GM19043 (cell line): ENCODE data around the gene INTU.
A peak's percentile ranks its signal among the peaks of the same experiment; 100 is the strongest.
"Not testable (repeated sequence)": the region's sequence is repeated elsewhere in the genome, so short reads cannot be mapped to it uniquely, and the experiment has no call there.

Experiments used
- ATAC-seq: cut with Tn5 transposase; IDR thresholded peaks from one replicate; pipeline ENCODE4 v1.9.1; 2021; ENCODE audit warnings: low read depth; ENCODE audit not compliant: unreplicated experiment

INTU gene

DNA sequence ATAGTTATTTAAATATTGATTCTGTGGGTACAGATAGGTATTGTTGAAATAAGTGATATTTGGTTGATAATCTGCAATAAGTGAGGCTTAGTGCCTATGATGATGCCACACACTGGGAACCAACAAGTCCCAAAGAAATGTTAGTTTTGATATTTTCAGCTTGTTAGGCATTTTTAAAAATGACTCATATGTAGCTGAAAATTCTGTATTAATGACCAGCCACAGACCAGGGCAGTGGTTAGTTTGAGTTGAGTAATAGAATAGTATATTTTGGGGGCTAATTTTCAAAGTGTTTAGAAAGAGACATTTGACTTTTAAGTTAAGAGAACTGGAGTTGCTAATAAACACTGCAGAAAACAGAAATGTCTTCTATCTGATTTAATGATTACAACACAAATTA lies 9.4 kb downstream of the INTU start:
- ATAC-seq: no peak

- ATAC-seq: no peak
Measured at GRCh38 chr4:127643791-127644190, 11.0 kb downstream of the INTU start.

DNA sequence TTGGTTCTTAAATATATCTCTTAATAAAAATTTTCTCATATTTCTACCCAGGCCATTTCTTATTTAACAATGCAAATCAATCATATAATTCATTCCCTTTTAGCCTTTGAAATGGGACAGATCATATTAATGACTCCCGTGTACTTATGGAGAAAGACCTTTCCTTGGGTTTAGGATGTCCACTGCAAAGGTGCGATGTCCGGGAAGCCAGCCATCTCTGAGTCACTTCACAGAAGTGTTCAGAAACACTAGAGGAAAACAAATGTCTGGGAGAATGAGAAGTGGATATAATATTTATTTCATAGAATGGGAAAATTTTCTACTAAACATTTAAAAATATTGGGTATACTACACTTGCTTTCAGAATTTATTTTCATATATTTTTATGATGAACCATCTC lies 15.3 kb downstream of the INTU start:
- no peak for ATAC-seq

DNA sequence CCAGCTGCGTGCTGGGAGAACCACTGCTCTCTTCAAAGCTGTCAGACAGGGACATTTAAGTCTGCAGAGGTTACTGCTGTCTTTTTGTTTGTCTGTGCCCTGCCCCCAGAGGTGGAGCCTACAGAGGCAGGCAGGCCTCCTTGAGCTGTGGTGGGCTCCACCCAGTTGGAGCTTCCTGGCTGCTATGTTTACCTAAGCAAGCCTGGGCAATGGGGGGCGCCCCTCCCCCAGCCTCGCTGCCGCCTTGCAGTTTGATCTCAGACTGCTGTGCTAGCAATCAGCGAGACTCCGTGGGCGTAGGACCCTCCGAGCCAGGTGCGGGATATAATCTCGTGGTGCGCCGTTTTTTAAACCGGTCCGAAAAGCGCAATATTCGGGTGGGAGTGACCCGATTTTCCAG lies 22.8 kb downstream of the INTU start:
- ATAC-seq: not testable (repeated sequence)

GRCh38 chr4:127656047-127656680 lies 23.4 kb downstream of the INTU start:
- ATAC-seq: no peak

GRCh38 chr4:127660284-127660885 lies 27.6 kb downstream of the INTU start:
- ATAC-seq: no peak

GRCh38 chr4:127667116-127667515 lies 34.4 kb downstream of the INTU start:
- ATAC-seq: no peak

DNA sequence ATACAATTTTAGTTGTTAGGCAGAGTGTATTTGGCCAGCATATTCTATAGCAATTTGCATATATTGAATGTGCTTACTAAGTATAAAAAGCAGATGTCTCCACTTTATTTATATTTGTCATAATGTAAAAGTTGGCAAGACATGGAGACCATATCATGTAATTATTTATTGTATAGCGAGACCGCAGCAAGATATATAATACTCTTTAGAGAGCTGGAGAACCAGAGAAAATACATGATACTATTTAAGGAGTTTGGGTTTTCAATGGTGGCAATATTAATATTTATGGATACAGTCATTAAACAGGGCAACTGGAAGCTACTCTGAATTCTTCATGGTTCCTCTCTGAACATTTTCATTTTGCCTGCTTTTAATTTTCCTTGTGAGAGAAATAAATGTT lies 35.0 kb downstream of the INTU start:
- ATAC-seq: no peak

GRCh38 chr4:127668770-127669169 lies 36.0 kb downstream of the INTU start:
- ATAC-seq: no peak

GRCh38 chr4:127669691-127670090 lies 36.9 kb downstream of the INTU start:
- ATAC-seq: no peak

GRCh38 chr4:127672111-127672510 lies 39.4 kb downstream of the INTU start:
- no peak for ATAC-seq

DNA sequence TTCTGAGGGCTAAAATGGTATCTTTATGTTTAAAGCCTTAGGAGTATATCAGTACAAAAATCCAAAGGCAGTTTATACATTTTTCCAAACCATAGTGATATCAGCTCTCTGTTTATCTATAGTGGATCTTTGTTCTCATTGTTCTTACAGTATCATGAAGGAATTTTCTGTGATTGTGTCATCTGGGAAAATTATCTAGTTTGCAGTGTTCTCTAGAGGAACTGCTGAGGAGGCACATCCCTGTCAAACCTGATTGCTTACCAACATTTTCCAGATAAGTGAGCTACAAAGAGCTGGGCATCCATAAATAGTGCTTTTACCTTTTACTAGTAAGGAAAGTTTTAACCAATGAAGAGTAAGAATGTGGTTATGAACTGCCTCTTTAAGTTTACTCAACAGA lies 52.5 kb downstream of the INTU start:
- no peak for ATAC-seq

- no peak for ATAC-seq
Measured at GRCh38 chr4:127686658-127687057, 53.9 kb downstream of the INTU start.

DNA sequence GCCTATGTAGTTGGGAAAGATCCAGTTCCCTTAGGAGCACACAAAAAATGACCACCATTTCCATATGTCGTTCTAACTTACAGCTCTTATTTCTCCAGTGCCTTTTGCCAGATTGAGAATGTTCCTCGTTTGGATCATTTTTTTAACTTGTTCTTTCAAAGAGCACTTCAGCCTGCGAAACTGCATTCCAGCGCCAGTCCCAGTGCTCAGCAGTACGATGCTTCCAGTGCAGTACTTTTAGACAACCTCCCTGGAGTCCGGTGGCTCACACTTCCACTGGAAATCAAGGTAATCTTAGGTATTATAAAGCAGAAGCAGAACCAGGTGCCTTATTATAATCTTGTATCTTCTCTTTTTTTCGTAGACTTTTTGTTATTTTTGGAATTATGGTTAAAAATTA lies 54.8 kb downstream of the INTU start:
- ATAC-seq: no peak

DNA sequence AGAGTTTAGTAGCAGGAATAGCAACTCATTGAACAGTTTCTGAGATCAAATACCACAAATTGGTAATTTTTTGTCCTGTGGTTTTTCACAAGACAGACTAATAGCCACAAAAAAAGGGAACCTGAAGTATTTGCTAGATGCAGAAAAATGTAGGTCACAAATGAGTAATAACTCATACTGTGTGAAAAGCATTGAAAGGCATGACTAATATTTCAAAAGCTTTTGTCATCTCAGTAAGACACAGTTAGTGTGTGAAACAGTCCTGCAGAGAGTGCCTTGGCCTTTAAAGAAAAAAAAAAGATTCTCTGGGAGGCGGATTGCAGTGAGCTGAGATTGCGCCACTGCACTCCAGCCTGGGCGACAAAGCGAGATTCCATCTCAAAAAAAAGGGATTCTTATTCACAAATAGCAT lies 66.0 kb downstream of the INTU start:
- ATAC-seq: peak; percentile 100

DNA sequence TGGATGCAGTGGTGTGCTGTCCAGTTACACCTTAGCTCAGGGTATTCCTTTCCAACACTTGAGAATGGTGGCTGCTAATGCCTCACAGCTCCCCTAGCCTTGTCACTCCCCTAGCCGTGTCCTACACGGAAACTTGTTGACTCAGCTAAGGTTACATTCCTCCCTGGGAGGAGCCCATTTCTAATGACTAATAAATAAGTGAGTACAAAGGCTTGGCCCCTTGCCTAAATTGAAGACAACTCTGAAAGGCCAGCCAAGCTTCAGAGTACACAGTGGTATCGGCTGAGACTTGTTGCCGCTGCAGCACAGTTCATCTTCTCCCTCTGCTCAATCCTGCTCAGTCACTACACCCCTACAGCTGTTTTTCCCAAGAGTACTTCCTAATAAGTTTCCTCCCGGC lies 76.2 kb downstream of the INTU start:
- ATAC-seq: no peak

- ATAC-seq: no peak
Measured at GRCh38 chr4:127709456-127709855, 76.7 kb downstream of the INTU start.

GRCh38 chr4:127730142-127730913 lies 97.6 kb downstream of the INTU start, which contains the start of gene SLC25A31:
Gene SLC25A31, plus strand, starts transcription at chr4:127730400. Its CDS starts 146 bp downstream, at chr4:127730546.
- ATAC-seq: no peak

- no peak for ATAC-seq
Measured at GRCh38 chr4:127731406-127731805, 98.6 kb downstream of the INTU start.

DNA sequence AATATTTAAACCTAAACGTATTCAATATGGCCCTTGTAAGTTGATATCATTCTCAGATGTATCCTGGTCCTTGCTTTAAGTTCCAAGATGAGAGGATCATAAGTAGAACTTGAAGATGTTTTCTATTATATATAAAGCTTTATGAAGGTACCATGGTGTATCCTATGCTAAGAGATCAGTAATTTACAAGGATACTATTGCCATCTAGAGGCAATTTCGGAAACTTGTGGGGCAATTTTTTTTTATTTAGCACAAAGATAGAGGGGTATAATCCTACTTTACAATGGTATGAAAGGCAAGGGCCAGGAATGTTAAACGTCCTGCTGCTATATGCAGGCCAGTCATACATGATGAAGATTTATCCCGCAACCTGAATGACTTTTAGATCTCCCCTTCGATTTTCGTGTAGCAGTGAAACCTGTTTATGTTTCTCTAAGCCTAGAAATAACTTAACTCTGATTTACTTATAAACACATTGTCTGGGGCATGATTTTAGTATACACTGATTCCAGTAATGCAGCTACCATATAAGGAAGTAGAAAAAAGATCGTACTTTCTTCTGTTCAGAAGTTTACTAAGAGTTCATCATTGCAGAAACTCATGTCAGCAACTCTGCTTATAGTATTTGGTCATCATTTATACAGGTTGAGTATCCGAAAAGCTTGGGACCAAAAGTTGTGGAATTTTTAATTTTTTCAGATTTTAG lies 100.0 kb downstream of the INTU start:
- peak; percentile 68 for ATAC-seq

DNA sequence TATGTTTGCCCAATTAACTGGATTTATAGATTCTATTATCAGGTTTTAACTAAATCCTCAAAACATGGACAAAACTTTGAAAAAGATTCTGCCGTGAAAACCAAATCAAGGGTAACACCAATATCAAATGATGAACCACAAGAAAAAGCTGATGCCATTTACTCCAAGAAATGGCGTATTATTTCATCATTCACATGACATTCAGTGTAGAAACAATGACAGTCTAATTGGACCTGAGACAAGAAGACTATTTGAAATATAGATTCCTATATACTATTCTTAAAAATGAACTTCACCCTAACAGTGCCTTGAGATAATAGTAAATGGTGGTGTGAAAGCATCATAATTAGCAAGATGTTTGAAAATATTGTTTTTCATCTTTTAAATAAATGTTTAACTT lies 102.2 kb downstream of the INTU start:
- no peak for ATAC-seq
